ENCODE data around the gene CNTN4.
"Not testable (repeated sequence)": the region's sequence is repeated elsewhere in the genome, so short reads cannot be mapped to it uniquely, and the experiment has no call there.

The CNTN4 gene

GRCh38 chr3:2727101-2727500, 628.4 kb downstream of the CNTN4 start:
- DNase-seq = no peak

- no peak for DNase-seq
Observed at GRCh38 chr3:2727610-2728318, 629.1 kb downstream of the CNTN4 start.

- no peak for DNase-seq
Observed at GRCh38 chr3:2731843-2732242, 633.2 kb downstream of the CNTN4 start.

GRCh38 chr3:2735392-2735894, 636.8 kb downstream of the CNTN4 start:
- DNase-seq = no peak

GRCh38 chr3:2741516-2741915, 642.9 kb downstream of the CNTN4 start:
- DNase-seq = no peak

GRCh38 chr3:2765002-2765579, 666.4 kb downstream of the CNTN4 start:
- DNase-seq = peak; percentile 27

GRCh38 chr3:2770451-2770850, 671.8 kb downstream of the CNTN4 start:
- DNase-seq = no peak

- no peak for DNase-seq
Observed at GRCh38 chr3:2771193-2771592, 672.5 kb downstream of the CNTN4 start.

- no peak for DNase-seq
Observed at GRCh38 chr3:2771741-2772140, 673.1 kb downstream of the CNTN4 start.

GRCh38 chr3:2772803-2773202, 674.1 kb downstream of the CNTN4 start:
- DNase-seq = no peak

- DNase-seq = no peak
Observed at GRCh38 chr3:2774481-2775249, 676.0 kb downstream of the CNTN4 start.

GRCh38 chr3:2783261-2783660, 684.6 kb downstream of the CNTN4 start:
- DNase-seq = no peak

GRCh38 chr3:2784627-2785026, 686.0 kb downstream of the CNTN4 start:
- no peak for DNase-seq

- no peak for DNase-seq
Observed at GRCh38 chr3:2790266-2790815, 691.7 kb downstream of the CNTN4 start.

- DNase-seq = no peak
Observed at GRCh38 chr3:2792432-2792831, 693.8 kb downstream of the CNTN4 start.

- no peak for DNase-seq
Observed at GRCh38 chr3:2793987-2794386, 695.3 kb downstream of the CNTN4 start.

- DNase-seq = no peak
Observed at GRCh38 chr3:2802429-2802828, 703.8 kb downstream of the CNTN4 start.

GRCh38 chr3:2807514-2807913, 708.8 kb downstream of the CNTN4 start:
- no peak for DNase-seq

- DNase-seq = no peak
Observed at GRCh38 chr3:2810723-2811122, 712.1 kb downstream of the CNTN4 start.

GRCh38 chr3:2819571-2819970, 720.9 kb downstream of the CNTN4 start:
- DNase-seq = no peak

GRCh38 chr3:2820982-2821381, 722.3 kb downstream of the CNTN4 start:
- not testable (repeated sequence) for DNase-seq

GRCh38 chr3:2822611-2823010, 723.9 kb downstream of the CNTN4 start:
- DNase-seq = no peak

GRCh38 chr3:2823031-2823430, 724.4 kb downstream of the CNTN4 start:
- DNase-seq = no peak
